ENCODE measurements around the gene C6orf89. TPM values are rescaled to one million over a fixed set of nuclear protein-coding genes. Genes with fewer than 3 reads are reported as not detected.

The C6orf89 gene
- total RNA-seq, 1 experiment from 2014 or later, result 11.8 TPM

GRCh38 chr6:36925809-36926208 lies 40.1 kb downstream of the C6orf89 start:
- Mint-ChIP-seq H3K4me1 (peaks cover 2 to 6% of the 10 kb centered on the region in 2 experiments; a peak in 2 of 4 replicates), H3K9me3 (no peaks in the 10 kb centered on the region), H3K36me3 (ENCODE audit: insufficient read depth in 1 of 3, low read depth in 3 of 3) (no peaks in the 10 kb centered on the region), H3K4me3 (no peak overlapping the region), H3K27me3 (ENCODE audit: low read depth) (peaks cover 2% of the 10 kb centered on the region; the same call in 1 of the 2 replicates), H3K27ac (no peak overlapping the region)
- H3K56ac ChIP-seq (ENCODE audit: insufficient read length, low read depth, low read length), result no peak overlapping the region
- H2BK120ac ChIP-seq (ENCODE audit: low read depth, low read length, poor library complexity, severe bottlenecking), result no peak overlapping the region
- H3K23me2 ChIP-seq (ENCODE audit: insufficient read length, low read depth, low read length, poor library complexity, severe bottlenecking), result no peaks in the 10 kb centered on the region
- no peak overlapping the region for H2BK15ac ChIP-seq (ENCODE audit: low read depth, low read length)
- no peaks in the 10 kb centered on the region for H4K20me1 ChIP-seq (ENCODE audit: control insufficient read depth, insufficient read depth, insufficient read length)
- no peaks in the 10 kb centered on the region for H3K79me1 ChIP-seq (ENCODE audit: insufficient read depth, low read depth, low read length, poor library complexity, severe bottlenecking)
- H3K27ac ChIP-seq (ENCODE audit: insufficient read length, low read depth, low read length), result no peak overlapping the region
- no peak overlapping the region for H3T11ph ChIP-seq (ENCODE audit: low read length)
- TF ChIP-seq, protein P1, sequence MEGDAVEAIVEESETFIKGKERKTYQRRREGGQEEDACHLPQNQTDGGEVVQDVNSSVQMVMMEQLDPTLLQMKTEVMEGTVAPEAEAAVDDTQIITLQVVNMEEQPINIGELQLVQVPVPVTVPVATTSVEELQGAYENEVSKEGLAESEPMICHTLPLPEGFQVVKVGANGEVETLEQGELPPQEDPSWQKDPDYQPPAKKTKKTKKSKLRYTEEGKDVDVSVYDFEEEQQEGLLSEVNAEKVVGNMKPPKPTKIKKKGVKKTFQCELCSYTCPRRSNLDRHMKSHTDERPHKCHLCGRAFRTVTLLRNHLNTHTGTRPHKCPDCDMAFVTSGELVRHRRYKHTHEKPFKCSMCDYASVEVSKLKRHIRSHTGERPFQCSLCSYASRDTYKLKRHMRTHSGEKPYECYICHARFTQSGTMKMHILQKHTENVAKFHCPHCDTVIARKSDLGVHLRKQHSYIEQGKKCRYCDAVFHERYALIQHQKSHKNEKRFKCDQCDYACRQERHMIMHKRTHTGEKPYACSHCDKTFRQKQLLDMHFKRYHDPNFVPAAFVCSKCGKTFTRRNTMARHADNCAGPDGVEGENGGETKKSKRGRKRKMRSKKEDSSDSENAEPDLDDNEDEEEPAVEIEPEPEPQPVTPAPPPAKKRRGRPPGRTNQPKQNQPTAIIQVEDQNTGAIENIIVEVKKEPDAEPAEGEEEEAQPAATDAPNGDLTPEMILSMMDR (conservative IDR thresholded peaks at IDR 0.05), result no peak
- H3K4me2 ChIP-seq (ENCODE audit: insufficient read depth, insufficient read length, low read length), result no peak overlapping the region
- H2BK5ac ChIP-seq (ENCODE audit: insufficient read length, low read length), result no peak overlapping the region
- H3K79me2 ChIP-seq (ENCODE audit: insufficient read depth, low read length), result no peaks in the 10 kb centered on the region
- no peak overlapping the region for H4K91ac ChIP-seq (ENCODE audit: insufficient read length, low read depth, low read length)
- no peak overlapping the region for H4K8ac ChIP-seq (replicated peaks; ENCODE audit: insufficient read length, low read depth, low read length)
- H2BK20ac ChIP-seq (ENCODE audit: low read depth, low read length, poor library complexity, severe bottlenecking), result no peak overlapping the region
- H2AFZ ChIP-seq (ENCODE audit: low read length), result no peak overlapping the region
- no peaks in the 10 kb centered on the region for H3K4me1 ChIP-seq (ENCODE audit: insufficient read depth, low read length)
- no peak overlapping the region for H3K14ac ChIP-seq (ENCODE audit: insufficient read depth, low read length)
- H3K9ac ChIP-seq (ENCODE audit: extremely low read depth, insufficient read length, low read length), result no peak overlapping the region
- no CpG with 5 or more reads among the region's 4 CpGs for WGBS (ENCODE audit: extremely low coverage, insufficient read length, low lambda C conversion rate)
- H3K23ac ChIP-seq (ENCODE audit: insufficient read length, low read depth, low read length), result no peak overlapping the region
- no peak overlapping the region for H2AK5ac ChIP-seq (ENCODE audit: insufficient read length, low read length)
- DNase-seq, result no peak
- no peak overlapping the region for H3K4ac ChIP-seq (ENCODE audit: low read depth, low read length)
- H4K5ac ChIP-seq (ENCODE audit: insufficient read length, low read depth, low read length), result no peak overlapping the region
- no peak overlapping the region for H2BK12ac ChIP-seq (ENCODE audit: insufficient read length, low read depth, low read length)
- H3K9me3 ChIP-seq (ENCODE audit: control insufficient read depth, low read depth, low read length), result no peaks in the 10 kb centered on the region
- no peaks in the 10 kb centered on the region for H3K27me3 ChIP-seq (ENCODE audit: insufficient read depth, low read length)
- no peak overlapping the region for H3K18ac ChIP-seq (ENCODE audit: insufficient read length, low read depth, low read length)

Data from H9 (cell line).